ENCODE data around the gene TCF7L2.
A peak's percentile ranks its signal among the peaks of the same experiment; 100 is the strongest.

Gene TCF7L2

DNA sequence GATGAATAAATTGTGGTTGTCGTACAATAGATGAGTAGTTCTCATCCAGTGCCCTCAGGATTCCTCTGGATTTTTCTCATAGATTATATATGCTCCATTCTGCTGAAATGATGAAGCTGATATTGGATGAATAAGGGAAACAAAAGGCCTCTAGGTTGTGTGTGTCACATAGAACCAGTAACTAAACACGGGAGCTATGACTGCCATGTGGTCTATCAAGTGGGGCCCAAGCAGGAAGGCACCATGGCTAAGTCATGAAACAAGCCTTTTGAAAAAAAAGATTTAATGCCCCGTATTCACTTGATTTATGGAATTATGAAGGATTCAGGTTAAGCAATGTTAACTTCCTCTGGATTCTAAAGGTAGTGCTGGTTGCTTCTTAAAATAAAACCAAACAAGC is 225.1 kb downstream of the TCF7L2 start:
- Histone ChIP-seq H3K9me3 (no peaks in the 10 kb centered on the region), H3K27me3 (no peaks in the 10 kb centered on the region), H3K4me3 (no peak overlapping the region), H3K4me2 (no peak overlapping the region), H3K36me3 (peaks cover 5% of the 10 kb centered on the region; the same call in 1 of the 2 replicates), H4K20me1 (no peaks in the 10 kb centered on the region), H3K9ac (no peak overlapping the region), H3K27ac (no peak overlapping the region), H3K4me1 (peaks cover 9% of the 10 kb centered on the region)
- no peak for TF ChIP-seq Cebpa-rat (IDR thresholded peaks at IDR 0.05)

DNA sequence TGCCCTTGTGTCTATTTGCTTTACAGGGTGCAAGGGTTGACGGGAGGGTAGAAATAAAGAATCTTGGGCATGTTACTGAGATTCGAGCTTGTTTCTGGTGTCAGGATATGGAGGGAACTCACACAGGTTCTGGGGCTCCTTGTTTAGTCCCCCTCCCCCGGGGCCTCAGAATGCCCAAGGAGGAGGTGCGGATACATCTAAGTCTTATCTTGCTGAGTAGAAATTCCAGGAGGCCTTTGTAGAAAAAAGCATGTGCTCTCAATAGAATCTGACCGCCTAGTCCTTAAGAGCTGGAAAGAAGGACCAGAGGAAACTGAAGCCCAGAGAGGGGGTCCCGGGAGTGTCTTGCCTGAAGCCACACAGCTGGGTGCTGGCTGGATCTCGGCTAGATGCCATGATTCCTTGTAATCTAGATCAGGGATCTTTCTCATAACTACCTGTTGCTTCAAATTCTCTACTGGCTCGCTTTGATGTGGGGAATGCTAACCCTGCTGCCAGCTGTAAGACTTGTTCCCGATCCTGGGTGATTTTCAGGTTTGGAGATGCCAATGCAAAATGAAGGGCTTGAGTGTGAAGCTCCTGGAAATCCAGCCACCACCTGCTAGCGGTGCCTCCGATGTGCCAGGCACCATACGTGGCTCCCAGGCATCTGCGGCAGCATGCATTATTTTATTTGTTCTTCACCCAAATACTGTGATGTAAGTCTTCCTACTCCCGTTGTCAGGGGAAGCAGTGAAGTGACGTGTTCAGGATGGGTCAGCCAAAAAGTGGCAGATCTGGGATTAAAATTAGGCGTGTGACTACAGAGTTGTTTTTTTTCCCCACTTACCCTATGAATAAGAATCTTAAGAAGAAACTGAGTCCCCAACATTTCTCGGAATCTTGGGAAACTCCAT is 226.0 kb downstream of the TCF7L2 start:
- peaks cover 5% of the 10 kb centered on the region; the same call in 1 of the 2 replicates for H3K36me3 ChIP-seq
- H3K4me3 ChIP-seq: no peak overlapping the region
- no peaks in the 10 kb centered on the region for H3K9me3 ChIP-seq
- no peaks in the 10 kb centered on the region for H3K27me3 ChIP-seq
- no peak for TF ChIP-seq Cebpa-rat (IDR thresholded peaks at IDR 0.05)
- no peak overlapping the region for H3K9ac ChIP-seq
- H3K4me1 ChIP-seq: peaks cover 14% of the 10 kb centered on the region
- H3K27ac ChIP-seq: no peak overlapping the region
- H3K4me2 ChIP-seq: no peak overlapping the region
- no peaks in the 10 kb centered on the region for H4K20me1 ChIP-seq

DNA sequence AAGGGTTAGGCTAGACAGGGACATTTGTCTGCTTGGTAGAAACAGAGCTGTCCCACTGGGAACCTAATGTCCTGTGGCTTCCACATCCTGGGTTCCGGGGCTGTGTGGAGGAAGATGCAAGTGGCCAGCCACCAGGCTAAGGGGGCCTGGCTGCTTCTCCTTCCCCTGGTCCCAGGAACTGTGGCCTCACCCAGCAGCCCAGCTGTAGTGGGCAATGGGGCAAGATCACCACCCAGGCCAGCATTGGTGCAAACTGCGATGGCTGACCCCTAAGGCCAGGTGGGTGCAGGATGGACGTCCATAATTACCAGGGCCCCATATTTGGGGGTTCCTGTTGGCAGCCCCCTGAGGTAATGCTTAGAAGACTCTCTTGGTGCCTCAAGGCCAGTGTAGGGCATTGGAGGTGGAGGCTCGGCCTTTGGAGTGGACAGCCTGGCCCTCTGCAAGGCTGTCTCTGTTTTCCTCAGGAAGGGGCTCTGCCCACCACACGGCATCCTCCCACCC is 226.7 kb downstream of the TCF7L2 start:
- TF ChIP-seq Cebpa-rat (IDR thresholded peaks at IDR 0.05): no peak
- peaks cover 21% of the 10 kb centered on the region for H3K4me1 ChIP-seq

DNA sequence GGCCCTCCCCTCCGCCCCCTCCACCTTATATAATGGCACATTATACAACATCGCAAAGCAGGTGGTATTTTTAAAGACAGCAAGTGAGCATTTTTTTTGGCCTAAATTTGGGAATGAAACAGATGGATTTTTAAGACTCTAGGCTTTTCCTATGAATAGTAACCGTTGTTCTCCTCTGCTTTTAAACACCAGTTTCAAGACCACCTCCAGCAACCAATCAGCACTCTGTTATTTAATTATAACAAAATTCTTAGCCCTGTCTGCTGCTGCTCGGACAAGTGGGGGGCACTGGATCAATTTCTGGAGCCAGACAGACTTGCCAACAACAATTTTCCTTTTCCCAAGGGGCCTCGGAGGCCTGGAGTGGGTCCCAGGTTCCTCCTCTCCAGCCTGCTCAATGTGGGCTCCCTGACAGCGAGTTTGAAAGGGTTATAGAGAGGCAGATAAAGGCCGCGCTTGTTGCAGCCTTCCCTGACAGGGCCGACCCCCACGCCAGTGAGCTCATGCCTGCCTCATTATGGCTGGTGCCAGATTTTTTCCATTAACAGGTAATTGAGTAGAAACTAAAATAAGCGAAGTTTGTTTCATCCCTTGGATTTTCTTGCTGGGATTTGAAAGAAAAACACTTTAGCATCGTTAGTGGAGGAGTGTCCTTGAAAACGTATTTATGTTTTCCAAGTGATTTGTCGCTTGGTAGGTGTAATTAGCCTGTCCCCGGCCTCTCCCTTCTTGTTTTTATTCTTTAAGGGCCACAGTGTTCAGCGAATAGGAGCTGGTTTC is 227.3 kb downstream of the TCF7L2 start:
- H3K9me3 ChIP-seq: no peaks in the 10 kb centered on the region
- no peak overlapping the region for H3K27ac ChIP-seq
- no peaks in the 10 kb centered on the region for H3K36me3 ChIP-seq
- H3K9ac ChIP-seq: no peak overlapping the region
- H4K20me1 ChIP-seq: no peaks in the 10 kb centered on the region
- TF ChIP-seq Cebpa-rat (IDR thresholded peaks at IDR 0.05): no peak
- peaks cover 25% of the 10 kb centered on the region for H3K4me1 ChIP-seq
- H3K4me3 ChIP-seq: no peak overlapping the region
- H3K4me2 ChIP-seq: no peak overlapping the region
- no peaks in the 10 kb centered on the region for H3K27me3 ChIP-seq

More for the DNA sequence above, 226.7 kb downstream of the TCF7L2 start:
- H3K27me3 ChIP-seq: no peaks in the 10 kb centered on the region
- H3K9me3 ChIP-seq: no peaks in the 10 kb centered on the region
- H3K4me3 ChIP-seq: no peak overlapping the region
- no peak overlapping the region for H3K9ac ChIP-seq
- H3K27ac ChIP-seq: no peak overlapping the region
- no peaks in the 10 kb centered on the region for H4K20me1 ChIP-seq
- no peak overlapping the region for H3K4me2 ChIP-seq
- H3K36me3 ChIP-seq: peaks cover 3% of the 10 kb centered on the region; the same call in 1 of the 2 replicates

DNA sequence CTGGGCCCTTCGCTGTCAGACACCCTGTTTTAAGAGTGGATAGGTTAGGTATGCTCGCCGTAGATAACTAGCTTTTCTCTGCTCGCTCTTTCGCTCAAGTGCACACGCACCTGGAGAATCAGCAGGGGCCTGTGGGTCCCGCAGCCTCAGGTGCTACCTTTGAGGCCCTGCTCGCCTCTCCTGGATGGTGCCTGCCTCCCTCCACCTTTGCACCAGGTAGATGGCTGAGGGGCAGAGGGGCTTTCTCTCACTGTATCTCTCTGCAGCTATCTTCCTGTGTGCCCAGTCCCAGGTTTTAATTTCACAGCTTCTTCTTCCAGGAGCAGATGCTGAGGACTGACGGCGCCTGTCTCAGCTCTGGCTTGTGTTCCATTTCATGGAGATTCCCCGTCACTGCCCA is 227.9 kb downstream of the TCF7L2 start:
- no peaks in the 10 kb centered on the region for H3K27me3 ChIP-seq
- no peak overlapping the region for H3K27ac ChIP-seq
- no peaks in the 10 kb centered on the region for H4K20me1 ChIP-seq
- H3K36me3 ChIP-seq: no peaks in the 10 kb centered on the region
- H3K9ac ChIP-seq: no peak overlapping the region
- TF ChIP-seq Cebpa-rat (IDR thresholded peaks at IDR 0.05): no peak
- no peak overlapping the region for H3K4me2 ChIP-seq
- no peaks in the 10 kb centered on the region for H3K9me3 ChIP-seq
- peaks cover 25% of the 10 kb centered on the region for H3K4me1 ChIP-seq
- H3K4me3 ChIP-seq: no peak overlapping the region

DNA sequence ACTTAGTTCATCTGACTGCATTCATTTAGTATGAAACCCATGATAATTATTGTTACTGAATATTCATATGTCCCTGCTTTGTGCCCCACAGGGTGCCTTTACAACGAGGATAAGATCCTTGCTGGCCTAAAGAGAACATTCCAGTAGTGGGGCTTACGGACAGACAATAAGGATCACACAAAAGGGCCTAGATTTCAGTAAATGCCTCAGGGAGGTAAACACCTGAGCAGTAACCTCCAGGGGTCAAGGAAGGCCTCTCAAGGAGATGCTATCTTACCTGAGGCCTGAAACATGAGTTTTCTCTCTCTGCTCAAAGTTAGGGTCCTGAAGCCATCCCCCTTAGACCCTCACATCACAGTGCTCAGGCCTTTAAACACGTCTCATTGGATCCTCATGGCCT is 228.7 kb downstream of the TCF7L2 start:
- H3K4me3 ChIP-seq: no peak overlapping the region
- H3K4me2 ChIP-seq: no peak overlapping the region
- H3K27ac ChIP-seq: no peak overlapping the region
- no peaks in the 10 kb centered on the region for H3K9me3 ChIP-seq
- H3K27me3 ChIP-seq: no peaks in the 10 kb centered on the region
- peaks cover 25% of the 10 kb centered on the region for H3K4me1 ChIP-seq
- H3K9ac ChIP-seq: no peak overlapping the region
- TF ChIP-seq Cebpa-rat (IDR thresholded peaks at IDR 0.05): no peak
- no peaks in the 10 kb centered on the region for H3K36me3 ChIP-seq
- H4K20me1 ChIP-seq: no peaks in the 10 kb centered on the region

DNA sequence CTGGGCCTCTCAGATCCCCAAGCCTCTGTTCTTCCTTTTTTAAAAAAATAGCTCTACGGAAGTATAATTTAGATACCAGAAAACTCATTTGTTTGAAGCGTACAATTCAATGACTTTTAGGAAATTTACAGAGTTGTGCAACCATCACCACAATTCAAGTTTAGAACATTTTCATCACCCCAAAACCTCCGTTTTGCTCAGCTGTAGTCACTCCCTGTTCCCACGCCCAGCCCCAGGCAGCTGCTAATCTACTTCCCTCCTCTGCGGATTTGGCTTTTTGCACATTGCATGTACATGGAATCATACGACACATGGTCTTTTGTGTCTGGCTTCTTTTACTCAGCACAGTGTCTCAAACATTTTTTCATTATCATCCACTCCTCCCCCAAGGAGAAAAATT is 229.2 kb downstream of the TCF7L2 start:
- no peak overlapping the region for H3K27ac ChIP-seq
- H3K4me1 ChIP-seq: peaks cover 25% of the 10 kb centered on the region
- H3K4me2 ChIP-seq: no peak overlapping the region
- H4K20me1 ChIP-seq: no peaks in the 10 kb centered on the region
- no peaks in the 10 kb centered on the region for H3K36me3 ChIP-seq
- no peaks in the 10 kb centered on the region for H3K27me3 ChIP-seq
- TF ChIP-seq Cebpa-rat (IDR thresholded peaks at IDR 0.05): no peak
- H3K9me3 ChIP-seq: no peaks in the 10 kb centered on the region
- no peak overlapping the region for H3K4me3 ChIP-seq
- H3K9ac ChIP-seq: no peak overlapping the region

DNA sequence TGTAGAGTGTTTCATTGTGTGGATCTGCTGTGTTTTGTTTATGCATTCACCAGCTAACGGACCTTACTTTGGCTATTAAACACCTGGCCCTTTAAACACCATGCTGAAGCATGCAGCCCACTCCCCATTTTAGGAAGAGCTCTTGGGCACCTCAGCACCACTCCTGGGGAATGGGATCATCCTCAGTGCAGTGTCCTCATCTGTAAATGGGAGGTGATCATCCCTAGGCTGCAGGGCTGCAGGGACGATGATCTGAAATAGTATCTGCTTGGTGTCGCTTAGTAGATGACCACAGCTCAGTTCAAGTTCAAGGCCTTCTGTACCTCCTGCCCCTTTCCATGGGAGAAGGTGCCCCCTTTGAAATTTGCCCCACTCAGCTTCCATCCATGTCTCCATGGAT is 229.9 kb downstream of the TCF7L2 start:
- H3K4me1 ChIP-seq: peaks cover 25% of the 10 kb centered on the region
- H3K9me3 ChIP-seq: no peaks in the 10 kb centered on the region
- H3K4me2 ChIP-seq: peak overlapping the region; percentile 29; the same call in 1 of the 2 replicates
- no peaks in the 10 kb centered on the region for H4K20me1 ChIP-seq
- no peak for TF ChIP-seq Cebpa-rat (IDR thresholded peaks at IDR 0.05)
- no peak overlapping the region for H3K27ac ChIP-seq
- no peaks in the 10 kb centered on the region for H3K27me3 ChIP-seq
- H3K9ac ChIP-seq: no peak overlapping the region
- no peaks in the 10 kb centered on the region for H3K36me3 ChIP-seq
- no peak overlapping the region for H3K4me3 ChIP-seq

DNA sequence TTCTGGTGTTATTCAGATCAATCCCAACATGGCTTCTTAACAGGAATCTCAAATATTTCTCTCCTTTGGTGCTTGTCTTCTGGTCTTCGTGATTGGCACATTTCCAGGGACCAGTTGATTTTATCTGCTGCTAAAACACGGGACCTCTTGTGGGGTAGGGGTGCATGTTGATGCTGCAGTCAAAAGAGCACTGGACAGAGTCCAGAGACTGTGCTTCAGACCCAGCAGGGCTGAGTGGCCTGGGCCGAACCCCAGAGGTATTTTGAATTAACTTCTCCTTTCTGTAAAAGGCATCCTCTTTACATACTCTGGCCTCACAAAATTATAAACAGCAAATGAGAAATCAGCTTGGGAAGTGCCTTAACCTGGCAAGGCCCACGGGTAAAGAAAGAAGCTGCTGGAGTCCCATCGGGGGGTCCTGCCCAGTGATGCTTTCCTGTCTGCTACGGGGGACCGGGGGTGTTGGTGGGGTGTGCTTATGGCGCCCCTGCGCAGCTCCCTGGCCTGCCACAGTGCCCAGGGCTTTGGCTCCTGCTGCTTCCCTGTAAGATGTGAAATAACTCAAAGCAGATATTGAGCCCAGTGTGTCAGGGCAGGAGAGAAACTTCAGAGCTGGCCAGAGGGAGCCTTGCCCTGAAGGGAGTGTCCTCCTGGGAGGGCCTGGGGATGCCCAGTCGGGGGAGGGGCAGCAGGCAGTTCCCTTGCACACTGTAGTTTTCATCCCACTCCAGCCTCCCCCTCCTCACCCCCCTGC is 230.5 kb downstream of the TCF7L2 start:
- H3K4me1 ChIP-seq: peaks cover 25% of the 10 kb centered on the region
- no peak overlapping the region for H3K27ac ChIP-seq
- no peaks in the 10 kb centered on the region for H3K36me3 ChIP-seq
- no peak for TF ChIP-seq Cebpa-rat (IDR thresholded peaks at IDR 0.05)
- no peaks in the 10 kb centered on the region for H4K20me1 ChIP-seq
- no peak overlapping the region for H3K4me3 ChIP-seq
- no peak overlapping the region; the same call in 1 of the 2 replicates for H3K4me2 ChIP-seq
- H3K9me3 ChIP-seq: no peaks in the 10 kb centered on the region
- H3K27me3 ChIP-seq: no peaks in the 10 kb centered on the region
- H3K9ac ChIP-seq: no peak overlapping the region

All from BLaER1 (cell line).